Mesenchymal stem cell (in vitro differentiated cells and primary cell): ENCODE results near the gene PWWP2B.

Source experiments
- DNase-seq: peaks from one replicate; pipeline ENCODE4 v3.0.0-alpha.2; 2013
- H2AFZ ChIP-seq: one replicate; pipeline ENCODE4 v1.6.1; 2013; ENCODE audit warnings: low read depth, mild to moderate bottlenecking, control low read depth, inconsistent platforms, low read length, moderate library complexity
- H2AK5ac ChIP-seq: 2 replicates; pipeline ENCODE4 v1.6.1; 2013; ENCODE audit warnings: low read length, moderate library complexity, mild to moderate bottlenecking, inconsistent platforms; ENCODE audit not compliant: severe bottlenecking
- H2BK120ac ChIP-seq: one replicate; pipeline ENCODE4 v1.6.1; 2013; ENCODE audit warnings: low read depth, mild to moderate bottlenecking, inconsistent platforms, low read length, moderate library complexity
- H2BK12ac ChIP-seq, 2 experiments: one replicate each; pipeline ENCODE4 v1.6.1; 2013; ENCODE audit warnings: inconsistent platforms in 2 of 2, low read length in 2 of 2, mild to moderate bottlenecking in 2 of 2, moderate library complexity in 2 of 2, control low read depth in 1 of 2
- H2BK15ac ChIP-seq: one replicate; pipeline ENCODE4 v1.6.1; 2013; ENCODE audit warnings: mild to moderate bottlenecking, low read depth, inconsistent platforms; ENCODE audit not compliant: poor library complexity, severe bottlenecking
- H2BK5ac ChIP-seq: 2 replicates; pipeline ENCODE4 v1.6.1; 2013; ENCODE audit warnings: low read depth, mild to moderate bottlenecking, low read length, control low read depth, inconsistent platforms; ENCODE audit not compliant: poor library complexity, severe bottlenecking
- H3K14ac ChIP-seq, 2 experiments: one replicate each; pipeline ENCODE4 v1.6.1; 2013; ENCODE audit warnings: inconsistent platforms in 2 of 2, low read length in 2 of 2, control low read depth in 1 of 2, mild to moderate bottlenecking in 1 of 2, moderate library complexity in 1 of 2
- H3K18ac ChIP-seq, 2 experiments: one replicate each; pipeline ENCODE4 v1.6.1; 2013; ENCODE audit warnings: inconsistent platforms in 2 of 2, low read length in 2 of 2, control low read depth in 1 of 2, low read depth in 1 of 2, mild to moderate bottlenecking in 1 of 2
- H3K23ac ChIP-seq, 2 experiments: one replicate each; pipeline ENCODE4 v1.6.1; 2013; ENCODE audit warnings: inconsistent platforms in 2 of 2, low read length in 2 of 2, mild to moderate bottlenecking in 2 of 2, moderate library complexity in 2 of 2, control low read depth in 1 of 2
- H3K27ac ChIP-seq: 2 replicates; pipeline ENCODE4 v1.5.1; 2013; ENCODE audit warnings: mild to moderate bottlenecking, moderate library complexity, low read length, control low read depth, inconsistent platforms; ENCODE audit not compliant: poor library complexity, severe bottlenecking
- H3K27me3 ChIP-seq, 2 experiments: 2 replicates each; pipeline versions ENCODE4 v1.6.1 to v1.7.0; 2013; ENCODE audit warnings: low read length in 2 of 2, mild to moderate bottlenecking in 2 of 2, moderate library complexity in 2 of 2, control low read depth in 1 of 2, inconsistent platforms in 1 of 2; ENCODE audit not compliant: control insufficient read depth in 1 of 2, insufficient read depth in 1 of 2
- H3K36me3 ChIP-seq, 2 experiments: 2 replicates each; pipeline versions ENCODE4 v1.6.1 to v1.7.0; 2013; ENCODE audit warnings: low read length in 2 of 2, control low read depth in 1 of 2, inconsistent platforms in 1 of 2, low read depth in 1 of 2, mild to moderate bottlenecking in 1 of 2; ENCODE audit not compliant: insufficient read depth in 2 of 2, control insufficient read depth in 1 of 2
- H3K4ac ChIP-seq, 2 experiments: one replicate each; pipeline ENCODE4 v1.6.1; 2013; ENCODE audit warnings: inconsistent platforms in 2 of 2, low read length in 2 of 2, mild to moderate bottlenecking in 2 of 2, moderate library complexity in 2 of 2, control low read depth in 1 of 2, low read depth in 1 of 2
- H3K4me1 ChIP-seq: 2 replicates; pipeline ENCODE4 v1.6.1; 2013; ENCODE audit warnings: low read depth, low read length, control low read depth; ENCODE audit not compliant: control insufficient read depth, insufficient read depth
- H3K4me2 ChIP-seq: 2 replicates; pipeline ENCODE4 v1.6.1; 2013; ENCODE audit warnings: low read length, mild to moderate bottlenecking, inconsistent platforms; ENCODE audit not compliant: poor library complexity, severe bottlenecking
- H3K4me3 ChIP-seq, 2 experiments: 2 replicates each; pipeline versions ENCODE4 v1.5.1 to v1.7.0; 2013; ENCODE audit warnings: low read length in 2 of 2, mild to moderate bottlenecking in 2 of 2, control low read depth in 1 of 2, low read depth in 1 of 2; ENCODE audit not compliant: insufficient read depth in 1 of 2
- H3K79me1 ChIP-seq: replicated peaks from 2 replicates; pipeline ENCODE4 v1.6.1; 2013; ENCODE audit warnings: mild to moderate bottlenecking, control low read depth, low read length, inconsistent platforms; ENCODE audit not compliant: poor library complexity, severe bottlenecking
- H3K9ac ChIP-seq: 2 replicates; pipeline ENCODE4 v1.7.0; 2013; ENCODE audit warnings: mild to moderate bottlenecking, low read length, moderate library complexity
- H3K9me3 ChIP-seq: 2 replicates; pipeline ENCODE4 v1.7.0; 2013; ENCODE audit warnings: mild to moderate bottlenecking, low read length; ENCODE audit not compliant: control insufficient read depth
- H4K8ac ChIP-seq: one replicate; pipeline ENCODE4 v1.6.1; 2013; ENCODE audit warnings: inconsistent platforms, mild to moderate bottlenecking, low read length, moderate library complexity
- H4K91ac ChIP-seq: one replicate; pipeline ENCODE4 v1.6.1; 2013; ENCODE audit warnings: mild to moderate bottlenecking, low read length, inconsistent platforms
- WGBS: methylation state at CpG from one replicate; pipeline ENCODE4 v1.1.7; 2013; ENCODE audit warnings: mixed read lengths; 5-methylcytosine and 5-hydroxymethylcytosine counted together

Gene PWWP2B

GRCh38 chr10:132409667-132410028 is 12.6 kb downstream of the PWWP2B start:
- H3K9ac ChIP-seq = no peak overlapping the region
- H2BK12ac ChIP-seq = peak overlapping the region in 1 of 2 experiments; percentile 98
- no peak overlapping the region for H2BK5ac ChIP-seq
- peaks cover 12 to 63% of the 10 kb centered on the region in 2 experiments for H3K36me3 ChIP-seq
- no peak overlapping the region for H3K4ac ChIP-seq
- H3K4me1 ChIP-seq = peaks cover 63% of the 10 kb centered on the region
- H3K18ac ChIP-seq = peak overlapping the region in 1 of 2 experiments; percentile 97
- H4K8ac ChIP-seq = no peak overlapping the region
- no peak overlapping the region for H3K23ac ChIP-seq
- 97% methylated on average over 3 of the region's 4 CpGs for WGBS
- H2AFZ ChIP-seq = no peak overlapping the region
- H4K91ac ChIP-seq = no peak overlapping the region
- no peak for DNase-seq
- peak overlapping the region in 1 of 2 experiments; percentile 61 for H3K14ac ChIP-seq
- peaks cover 44% of the 10 kb centered on the region for H3K79me1 ChIP-seq
- peak overlapping the region; percentile 21 for H2AK5ac ChIP-seq
- H3K27me3 ChIP-seq = no peaks in the 10 kb centered on the region
- H2BK15ac ChIP-seq = peak overlapping the region; percentile 58
- H3K27ac ChIP-seq = no peak overlapping the region
- H3K4me3 ChIP-seq = no peak overlapping the region
- no peak overlapping the region for H2BK120ac ChIP-seq
- H3K4me2 ChIP-seq = no peak overlapping the region
- H3K9me3 ChIP-seq = no peaks in the 10 kb centered on the region

GRCh38 chr10:132410056-132410778 is 13.2 kb downstream of the PWWP2B start:
- peaks cover 67% of the 10 kb centered on the region for H3K4me1 ChIP-seq
- peaks cover 13 to 60% of the 10 kb centered on the region in 2 experiments for H3K36me3 ChIP-seq
- no peak overlapping the region for H2BK5ac ChIP-seq
- peak overlapping the region; percentile 97 for H2BK15ac ChIP-seq
- H3K79me1 ChIP-seq = peaks cover 40% of the 10 kb centered on the region
- H3K9ac ChIP-seq = no peak overlapping the region
- no peaks in the 10 kb centered on the region for H3K9me3 ChIP-seq
- 93% methylated on average over 27 of the region's 28 CpGs for WGBS
- no peak overlapping the region for H2AFZ ChIP-seq
- peak overlapping the region in 1 of 2 experiments; percentile 23 for H3K23ac ChIP-seq
- H3K4me3 ChIP-seq = no peak overlapping the region
- H3K27me3 ChIP-seq = no peaks in the 10 kb centered on the region
- no peak overlapping the region for H2BK120ac ChIP-seq
- H4K91ac ChIP-seq = peak overlapping the region; percentile 98
- H2AK5ac ChIP-seq = no peak overlapping the region
- H3K4ac ChIP-seq = peak overlapping the region in 1 of 2 experiments; percentile 91
- DNase-seq = no peak
- no peak overlapping the region for H3K4me2 ChIP-seq
- peak overlapping the region; percentile 17 to 81 for H2BK12ac ChIP-seq
- H3K18ac ChIP-seq = peak overlapping the region; percentile 91 to 92
- peak overlapping the region; percentile 98 for H4K8ac ChIP-seq
- H3K14ac ChIP-seq = peak overlapping the region in 1 of 2 experiments; percentile 37
- H3K27ac ChIP-seq = no peak overlapping the region

DNA sequence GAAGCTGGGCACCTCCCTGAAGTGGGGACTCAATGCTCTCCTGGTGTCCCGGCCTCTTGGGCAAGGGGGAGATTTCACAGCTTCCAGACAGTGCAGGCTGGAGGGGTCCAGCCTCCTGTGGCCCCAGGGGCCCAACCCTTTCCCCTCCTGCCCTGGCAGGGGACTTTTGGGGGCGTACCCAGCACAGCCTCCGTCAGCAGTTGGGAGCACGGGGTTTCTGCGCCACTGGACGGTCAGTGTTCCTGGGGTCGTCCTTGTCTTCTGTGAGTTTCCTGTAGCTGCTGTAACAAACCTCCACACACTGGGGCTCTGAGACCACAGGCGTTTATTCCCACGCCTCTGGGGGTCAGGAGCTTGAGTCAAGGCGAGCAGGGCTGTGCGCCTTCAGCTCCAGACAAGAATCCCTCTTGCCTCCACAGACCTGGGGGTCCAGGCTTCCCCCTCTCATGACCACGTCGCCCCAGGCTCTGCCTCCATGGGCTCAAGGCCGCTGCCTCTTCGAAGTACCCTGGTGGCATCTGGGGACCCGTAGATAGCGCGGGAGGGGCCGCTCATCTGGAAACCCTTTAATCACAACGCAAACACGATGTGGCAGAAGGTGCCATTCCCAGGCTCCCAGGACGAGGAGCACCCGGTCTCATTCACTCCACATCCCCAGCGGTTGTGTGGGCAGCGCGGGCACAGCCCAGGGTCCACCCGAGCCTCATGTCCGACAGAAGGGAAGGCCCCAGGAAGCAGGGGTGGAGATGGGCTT is 14.0 kb downstream of the PWWP2B start:
- no peak overlapping the region for H3K27ac ChIP-seq
- peak overlapping the region; percentile 98 for H4K91ac ChIP-seq
- no peaks in the 10 kb centered on the region for H3K9me3 ChIP-seq
- peak overlapping the region in 1 of 2 experiments; percentile 82 for H3K14ac ChIP-seq
- H3K23ac ChIP-seq = no peak overlapping the region
- H3K4me2 ChIP-seq = no peak overlapping the region
- no peak overlapping the region for H3K4me3 ChIP-seq
- H3K9ac ChIP-seq = peak overlapping the region; percentile 72
- H4K8ac ChIP-seq = peak overlapping the region; percentile 98
- H3K4ac ChIP-seq = peak overlapping the region; percentile 91 to 95
- H3K18ac ChIP-seq = peak overlapping the region; percentile 91 to 92
- H2BK5ac ChIP-seq = no peak overlapping the region
- no peak overlapping the region for H2AFZ ChIP-seq
- H2BK12ac ChIP-seq = peak overlapping the region; percentile 81 to 87
- peak overlapping the region; percentile 89 for H2BK120ac ChIP-seq
- peaks cover 39% of the 10 kb centered on the region for H3K79me1 ChIP-seq
- no peaks in the 10 kb centered on the region for H3K27me3 ChIP-seq
- H3K4me1 ChIP-seq = peaks cover 70% of the 10 kb centered on the region
- no peak for DNase-seq
- H3K36me3 ChIP-seq = peaks cover 11 to 59% of the 10 kb centered on the region in 2 experiments
- H2AK5ac ChIP-seq = peak overlapping the region; percentile 50
- WGBS = 80% methylated on average over 28 of the region's 28 CpGs
- peak overlapping the region; percentile 97 for H2BK15ac ChIP-seq
